HG02943 (cell line): ENCODE measurements around the gene DACT2.
"Not testable (repeated sequence)": the region's sequence is repeated elsewhere in the genome, so short reads cannot be mapped to it uniquely, and the experiment has no call there.

Experiments
- ATAC-seq: cut with Tn5 transposase; IDR thresholded peaks from one replicate; pipeline ENCODE4 v1.9.1; 2021; ENCODE audit warnings: mild to moderate bottlenecking, low read depth, moderate library complexity; ENCODE audit not compliant: unreplicated experiment

The DACT2 gene

DNA sequence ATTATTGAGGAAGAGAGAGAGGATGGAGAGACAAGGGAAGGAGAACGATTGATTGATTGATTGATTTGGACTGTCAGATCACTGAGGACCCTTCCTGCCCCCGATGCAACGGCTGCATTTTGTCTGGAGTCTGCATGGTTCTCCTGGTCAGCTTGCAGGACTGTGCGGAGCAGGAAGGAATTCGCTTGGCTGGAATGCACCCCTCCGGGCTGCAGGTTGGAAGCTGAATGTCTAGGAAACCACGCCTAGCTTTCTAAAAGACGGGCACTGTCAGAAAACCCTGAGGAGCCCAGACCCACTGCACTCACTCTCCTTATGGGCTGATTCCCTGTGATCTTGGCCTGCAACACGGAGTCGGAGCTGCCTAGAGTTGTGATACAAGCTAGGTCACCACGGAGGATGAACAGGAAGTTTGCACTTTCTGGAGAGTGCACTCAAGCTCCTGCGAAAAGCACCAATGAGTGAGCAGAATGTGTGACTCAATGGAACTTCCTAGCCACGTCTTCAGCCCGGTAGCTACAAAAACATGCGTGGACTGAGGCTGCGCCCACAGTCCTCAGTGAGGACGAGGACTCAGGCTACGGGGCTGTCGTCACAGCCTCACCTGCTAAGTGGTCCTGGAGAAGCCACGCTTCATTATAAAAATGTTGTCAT, 14.4 kb downstream of the DACT2 start:
- no peak for ATAC-seq

DNA sequence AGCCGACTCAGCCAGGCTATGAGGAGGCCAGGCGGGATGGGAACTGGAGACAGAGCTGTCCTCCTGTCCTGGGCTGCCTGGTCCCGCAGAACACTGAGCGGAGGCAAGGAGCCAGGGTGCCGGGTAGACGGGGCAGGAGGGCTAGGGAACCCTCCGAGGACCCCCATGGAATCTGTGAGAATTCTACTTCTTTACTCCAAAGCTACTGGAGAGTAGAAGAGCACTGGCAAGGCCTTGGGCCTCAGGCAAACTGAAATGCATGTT, 14.9 kb downstream of the DACT2 start:
- ATAC-seq = no peak

DNA sequence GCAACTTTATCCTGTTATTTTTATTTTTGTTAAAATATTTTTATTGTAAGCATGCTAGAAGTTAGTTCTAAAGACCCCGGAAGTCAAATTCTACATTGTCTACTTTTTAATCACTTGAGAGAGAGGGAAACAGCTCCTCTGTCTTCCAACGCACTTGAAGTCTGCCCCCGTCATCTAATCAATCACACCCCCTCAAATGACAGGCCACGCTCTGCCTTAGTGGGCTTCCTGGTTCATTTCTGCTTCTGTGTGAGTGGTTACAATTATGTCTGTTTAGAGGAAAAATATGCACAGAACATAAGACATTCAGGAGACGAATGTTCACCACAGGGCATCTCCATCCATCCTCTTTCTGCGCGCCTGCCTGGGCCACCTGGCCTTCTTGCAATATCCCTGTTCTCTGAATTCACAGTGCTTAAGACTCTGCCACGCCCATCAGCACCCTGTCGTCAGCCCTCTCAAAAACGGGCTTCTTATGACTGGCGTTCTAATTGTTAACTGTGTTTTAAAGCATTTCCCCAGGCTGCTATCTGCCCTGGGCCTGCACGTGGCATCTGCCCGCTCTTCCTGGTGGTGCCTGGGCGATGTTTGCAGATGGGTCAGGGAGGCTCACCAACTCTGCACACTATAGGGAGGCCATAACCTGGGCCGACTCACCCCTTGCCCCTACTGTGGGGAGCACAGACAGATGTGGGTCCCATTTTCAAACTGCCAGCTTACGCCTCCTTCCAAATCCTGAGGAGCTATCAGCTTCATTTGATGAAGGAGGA, 15.4 kb downstream of the DACT2 start:
- no peak for ATAC-seq

DNA sequence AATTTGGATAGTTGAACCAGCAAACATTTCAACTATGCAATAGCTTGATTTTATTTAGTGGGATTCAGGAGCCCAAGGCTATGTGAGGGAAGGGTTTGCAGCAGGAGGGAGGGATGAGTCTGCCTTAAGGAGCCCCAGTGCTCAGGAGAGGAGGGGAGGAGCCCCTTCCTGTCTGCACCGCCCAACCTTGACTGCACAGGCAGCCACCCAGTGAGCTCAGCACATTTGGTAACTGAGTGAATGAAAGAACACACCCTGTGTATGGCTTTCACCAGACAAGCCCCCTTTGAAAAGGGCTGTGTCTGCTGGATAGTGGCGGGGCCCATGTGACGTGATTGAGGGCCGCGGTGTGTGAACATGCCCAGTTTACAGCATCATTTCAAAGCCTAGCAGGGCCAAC, 17.0 kb downstream of the DACT2 start:
- ATAC-seq = no peak

DNA sequence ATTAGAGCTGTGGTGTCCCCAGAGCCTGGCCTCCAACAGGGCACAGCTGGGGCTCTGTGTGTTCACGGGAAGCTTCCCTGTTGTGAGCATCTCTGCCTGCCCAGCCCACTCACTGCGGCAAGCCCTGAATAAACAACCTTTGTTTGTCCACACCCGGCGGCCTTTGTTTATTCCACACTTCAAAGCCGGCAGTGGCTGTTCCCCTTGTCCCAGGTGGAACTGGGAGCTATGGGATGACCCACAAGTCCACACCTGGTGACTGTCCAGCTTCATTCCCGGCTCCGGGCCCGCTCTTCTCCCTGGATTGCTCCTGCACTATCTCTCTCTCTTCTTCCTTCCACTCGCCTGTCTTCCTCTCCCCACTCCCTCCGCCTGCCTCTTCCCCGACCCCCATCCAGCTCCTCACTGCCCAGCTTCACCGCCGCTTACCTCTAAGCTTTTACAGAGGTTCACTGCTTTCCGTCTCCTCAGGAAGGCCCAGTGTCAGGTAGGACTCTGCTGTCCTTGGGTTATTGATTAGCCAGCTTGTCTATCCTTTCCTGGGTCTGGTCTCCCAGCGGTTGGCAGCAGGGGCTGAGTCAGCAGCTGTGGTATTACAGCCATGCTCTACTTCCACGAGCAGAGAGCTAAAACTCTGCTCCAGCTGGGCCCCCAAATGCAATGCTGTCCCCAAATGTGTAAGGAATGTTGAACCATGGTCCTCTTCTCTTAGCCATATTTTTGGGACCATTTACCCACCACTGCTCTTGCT, 17.8 kb downstream of the DACT2 start:
- no peak for ATAC-seq

DNA sequence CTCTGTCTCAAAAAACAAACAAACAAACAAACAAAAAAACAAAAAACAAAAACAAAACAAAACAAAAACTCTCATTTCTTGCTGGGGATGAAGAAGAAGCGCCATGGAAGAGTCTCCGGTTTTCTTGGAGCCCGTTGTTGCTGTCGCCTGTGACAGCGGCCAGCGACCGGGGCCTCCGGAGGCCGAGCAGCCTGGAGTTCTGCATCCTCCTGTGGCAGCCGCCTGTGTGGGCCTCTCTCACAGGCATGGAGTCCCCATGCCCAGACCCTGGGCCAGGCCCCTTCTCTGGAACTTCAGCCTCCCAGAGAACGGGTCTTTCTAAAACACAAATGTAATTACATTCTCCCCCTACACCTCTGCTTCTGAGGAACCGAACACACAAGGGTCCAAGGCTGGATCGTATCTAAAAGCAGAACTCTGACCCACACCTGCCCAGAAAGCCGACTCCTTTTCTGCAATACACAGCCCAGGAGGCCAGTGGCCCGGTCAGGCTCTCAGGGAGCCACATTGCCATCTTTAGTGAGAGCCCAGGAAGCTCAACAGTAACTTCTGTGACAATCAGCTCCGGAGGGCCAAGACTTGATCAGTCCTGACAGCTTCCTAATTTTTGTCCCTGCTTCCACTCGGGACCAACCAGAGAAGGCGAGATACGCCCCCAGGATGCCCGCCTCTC, 18.5 kb downstream of the DACT2 start:
- ATAC-seq = no peak

DNA sequence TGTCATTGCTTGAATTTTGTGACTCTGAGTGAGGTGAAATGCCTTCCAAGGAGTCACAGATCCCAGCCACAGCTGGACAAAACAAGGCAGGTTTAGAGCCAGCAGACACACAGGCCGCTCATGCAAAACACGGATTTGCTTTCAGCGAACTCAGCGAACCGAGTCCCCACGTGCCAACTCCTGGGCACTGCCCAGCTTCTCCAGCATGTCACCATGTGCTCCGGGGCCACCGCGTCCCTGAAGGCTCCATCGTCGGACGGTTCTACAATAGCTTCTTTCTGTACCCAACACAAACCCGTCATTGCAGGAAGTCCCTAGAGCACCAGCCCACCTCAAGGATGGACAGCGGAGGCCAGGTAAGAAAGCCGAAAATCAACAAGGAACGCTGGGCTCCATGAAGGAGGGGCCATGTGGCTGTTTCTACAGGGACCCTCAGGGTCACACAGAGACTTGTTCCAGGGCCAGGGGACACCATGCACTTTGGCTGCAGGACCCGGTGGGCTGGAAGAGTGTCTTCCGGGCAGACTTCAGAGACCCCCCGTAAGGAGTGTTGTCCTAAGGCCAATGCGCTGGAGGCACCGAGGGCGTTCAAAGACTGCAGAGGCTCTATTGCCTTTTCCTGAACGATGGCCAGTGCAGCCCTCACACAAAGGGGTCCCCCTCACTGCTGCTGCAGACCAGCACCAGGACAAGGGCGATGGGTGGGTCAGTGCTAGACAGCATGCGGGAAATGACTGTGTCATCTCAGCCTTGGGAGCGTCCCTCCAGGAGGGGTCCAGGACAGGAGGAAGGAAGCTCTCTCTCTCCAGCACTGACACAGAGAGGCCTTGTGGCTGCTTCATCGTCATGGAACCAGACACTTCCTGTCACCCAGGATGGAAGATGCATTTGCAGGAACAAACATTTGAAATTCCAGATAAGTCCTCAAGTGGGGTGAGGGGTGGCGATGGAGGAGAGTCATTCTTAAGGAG, 19.8 kb downstream of the DACT2 start:
- ATAC-seq = no peak

DNA sequence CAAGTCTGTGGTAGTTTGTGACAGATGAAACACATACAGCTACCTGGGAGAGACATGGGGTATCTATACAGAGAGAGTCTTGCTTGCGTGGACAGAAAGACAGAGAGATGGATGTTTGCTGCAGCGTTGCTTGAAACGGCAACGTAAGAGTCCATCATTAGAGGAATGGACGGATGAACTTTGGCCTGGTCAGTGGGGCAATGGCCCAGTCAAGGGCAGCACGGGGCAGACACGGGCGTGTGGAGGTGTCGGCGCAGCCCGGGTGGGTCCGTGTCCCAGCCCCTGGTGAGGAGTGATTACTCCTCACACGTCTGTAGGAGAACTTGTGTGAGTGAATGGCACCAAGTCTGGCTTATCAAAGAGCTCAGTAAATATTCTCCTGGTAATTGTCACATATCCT, 21.9 kb downstream of the DACT2 start:
- no peak for ATAC-seq

DNA sequence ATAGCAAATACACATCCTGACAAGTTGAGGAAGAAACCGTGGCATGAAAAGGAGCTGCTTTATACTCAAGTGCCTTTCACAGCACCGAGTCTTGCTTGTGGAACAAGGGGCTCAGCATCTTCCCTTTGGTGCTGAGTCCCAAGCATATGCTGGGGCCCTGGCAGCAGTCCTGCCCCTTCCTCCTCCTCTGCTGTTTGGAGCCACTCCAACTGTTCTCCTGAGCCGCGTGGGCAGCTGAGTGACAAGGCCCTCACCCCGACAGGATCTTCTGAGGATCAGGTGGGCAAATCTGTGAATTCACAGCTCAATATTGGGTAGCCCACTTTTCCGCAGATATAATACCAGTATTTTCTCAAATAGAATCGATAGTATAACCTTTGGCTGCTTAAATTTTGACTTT, 24.7 kb downstream of the DACT2 start:
- ATAC-seq = no peak

DNA sequence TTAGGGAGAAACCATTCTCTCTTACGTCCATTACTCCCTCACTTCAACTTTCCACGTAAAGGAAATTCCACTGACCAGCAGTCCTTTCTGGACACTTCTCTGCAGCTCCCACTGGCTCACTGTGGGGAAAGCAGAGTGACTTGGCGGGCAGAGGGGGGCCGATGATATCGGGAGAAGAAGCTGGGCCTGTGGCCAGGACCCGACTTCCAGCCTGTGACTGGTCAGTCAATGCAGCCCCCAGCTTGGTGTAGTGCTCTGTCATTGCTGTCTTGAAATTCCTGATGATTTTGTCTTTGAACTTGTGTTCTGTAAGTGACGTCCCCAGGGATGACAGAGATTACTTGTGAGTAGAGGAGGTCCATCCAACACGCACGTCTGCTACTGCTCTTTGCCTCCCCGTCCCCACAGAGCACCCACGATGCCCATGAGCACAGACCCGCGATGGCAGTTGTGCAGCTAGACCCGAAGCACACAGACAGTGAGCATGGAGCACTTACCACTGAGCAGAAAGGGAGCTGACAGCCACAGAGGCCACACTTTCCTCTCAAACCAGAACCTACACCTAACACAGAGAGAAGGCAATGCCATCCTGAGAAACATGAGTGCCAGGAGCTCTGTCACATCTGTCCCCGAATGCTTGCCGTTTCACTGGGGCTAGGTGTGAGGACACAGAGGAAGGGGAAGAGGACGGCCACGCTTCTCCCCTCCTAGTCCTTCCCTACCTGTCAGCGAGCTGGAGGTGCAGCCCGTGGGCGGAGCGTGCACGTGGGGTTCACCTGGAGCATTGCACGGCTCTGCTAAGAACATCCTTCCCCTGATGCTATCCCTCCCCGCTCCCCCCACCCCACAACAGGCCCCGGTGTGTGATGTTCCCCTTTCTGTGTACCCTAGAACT, 25.7 kb downstream of the DACT2 start:
- ATAC-seq = no peak

DNA sequence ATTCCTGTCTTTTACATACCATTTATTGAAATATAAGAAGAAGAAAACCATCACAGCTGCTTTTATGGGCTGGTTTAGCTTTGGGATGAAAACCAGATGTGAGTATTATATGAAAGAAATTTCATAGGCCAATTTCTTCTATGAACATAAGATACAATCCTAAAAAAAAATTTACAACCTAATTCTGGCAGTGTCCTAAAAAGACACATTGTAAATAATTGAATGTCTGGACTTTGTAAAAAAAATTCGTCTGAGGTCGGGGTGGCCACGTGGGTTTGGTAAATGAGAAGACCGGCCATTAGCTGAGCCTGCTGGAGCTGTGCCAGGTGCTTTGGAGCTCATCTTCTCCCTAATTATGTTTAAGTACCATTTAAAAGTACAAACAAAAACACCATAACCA, 26.8 kb downstream of the DACT2 start:
- no peak for ATAC-seq

DNA sequence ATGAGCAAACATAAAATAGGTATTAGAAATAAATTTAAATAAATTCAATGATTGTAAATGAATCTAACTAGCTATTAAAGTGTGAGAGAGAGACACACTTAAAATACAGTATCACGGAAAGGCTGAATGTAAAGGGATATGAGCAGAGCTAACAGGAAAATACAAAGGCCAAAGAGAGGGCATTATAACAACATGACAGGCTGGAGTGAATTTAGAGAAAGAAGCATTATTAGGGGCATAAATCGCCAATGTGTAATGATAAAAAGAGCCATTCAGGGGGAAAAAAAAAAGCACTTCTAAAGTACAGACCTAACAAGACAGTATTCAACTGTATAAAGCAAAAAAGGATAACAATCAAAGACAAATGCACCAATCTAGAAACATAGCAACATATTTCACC, 28.1 kb downstream of the DACT2 start:
- ATAC-seq = no peak

DNA sequence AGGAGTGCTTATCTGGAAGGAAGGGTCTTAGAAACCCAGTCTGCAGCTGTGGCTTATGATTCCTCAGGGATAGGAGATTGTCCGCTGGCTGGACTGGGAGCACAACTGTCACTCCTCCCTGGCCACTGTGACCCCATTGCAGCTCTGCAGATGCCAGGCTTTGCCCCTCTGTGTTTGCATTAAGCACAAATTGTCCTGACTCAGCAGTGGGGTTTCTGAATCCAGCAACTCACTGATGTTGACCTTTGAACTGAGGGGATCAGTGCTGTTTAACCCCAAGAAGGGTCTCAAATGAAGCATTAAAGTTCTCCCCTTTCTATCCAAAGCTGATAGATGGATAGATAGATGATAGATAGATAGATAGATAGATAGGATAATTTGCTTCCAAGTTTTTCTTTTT, 29.5 kb downstream of the DACT2 start:
- ATAC-seq = no peak

DNA sequence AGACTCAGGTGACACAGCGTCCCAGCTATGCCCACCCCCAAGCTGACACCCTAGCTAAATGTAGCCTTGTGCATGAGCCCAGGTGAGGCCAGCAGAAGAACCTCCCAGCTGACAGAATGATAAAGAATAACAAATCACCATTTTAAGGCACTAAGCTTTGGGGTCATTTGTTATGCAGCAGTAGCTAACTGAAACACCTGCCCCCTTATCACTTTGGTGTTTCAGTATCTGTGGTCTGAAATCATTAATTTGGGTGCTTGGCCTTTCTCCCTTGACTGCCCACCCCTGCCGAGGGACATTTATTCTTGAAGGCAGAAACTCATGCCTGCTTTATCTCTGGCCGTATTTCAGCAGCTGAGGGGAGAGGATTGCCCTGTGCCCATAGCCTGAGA, 30.0 kb downstream of the DACT2 start:
- no peak for ATAC-seq

DNA sequence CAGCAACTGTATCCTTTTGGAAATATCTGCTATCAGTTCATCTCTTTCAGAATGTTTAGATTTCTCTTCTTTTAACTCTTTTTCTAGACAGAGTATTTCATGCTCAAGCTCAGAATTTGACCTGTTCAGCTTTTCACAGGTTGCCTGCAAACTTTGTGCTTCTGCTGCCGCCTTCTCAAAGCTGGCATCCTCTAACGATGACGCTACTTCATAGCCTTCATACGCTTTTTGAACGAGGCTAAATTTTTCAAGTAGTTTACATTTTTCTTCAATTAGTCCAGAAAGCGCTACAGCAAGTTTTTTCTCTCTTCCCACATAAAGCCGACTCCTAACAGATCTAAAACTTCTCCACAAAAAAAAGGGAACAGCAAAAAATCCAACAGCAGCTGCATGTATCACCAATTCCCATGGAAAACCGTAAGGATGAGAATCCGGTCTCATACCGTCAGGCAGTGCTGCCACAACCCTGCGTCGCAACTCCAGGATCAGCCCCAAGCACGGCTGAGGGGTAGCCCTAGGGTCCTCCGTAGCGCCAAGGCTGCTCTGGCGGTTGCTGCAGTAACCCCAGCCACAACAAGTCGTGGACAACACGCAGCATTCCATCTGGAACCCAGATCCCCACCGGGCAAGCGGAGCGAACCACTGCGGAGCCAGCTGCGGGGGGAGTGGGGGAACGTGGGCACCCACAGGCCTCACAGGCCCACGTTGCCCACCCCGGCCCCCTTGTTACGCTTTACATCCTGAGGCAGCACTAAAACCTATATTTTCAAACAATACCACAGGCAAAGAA, 30.6 kb downstream of the DACT2 start:
- ATAC-seq = no peak

DNA sequence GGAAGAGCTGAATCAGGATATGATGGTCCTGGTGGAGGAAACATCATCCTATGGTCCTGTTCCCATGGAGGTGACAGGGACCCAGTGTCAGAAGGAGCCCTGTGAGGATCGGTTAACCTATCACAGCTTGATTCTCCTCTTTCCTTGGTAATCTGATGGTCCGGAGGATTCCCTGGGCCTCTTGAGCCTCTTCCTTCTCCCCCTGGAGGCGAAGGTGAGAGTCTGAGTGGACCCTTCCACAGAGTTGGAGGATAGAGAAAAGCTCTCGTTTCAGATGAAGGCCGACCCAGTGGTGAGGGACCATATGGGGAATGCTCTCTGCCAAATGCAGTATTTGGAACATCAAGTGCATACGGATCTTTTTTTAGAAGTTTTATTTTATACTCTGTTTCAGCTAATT, 32.1 kb downstream of the DACT2 start:
- ATAC-seq = not testable (repeated sequence)

DNA sequence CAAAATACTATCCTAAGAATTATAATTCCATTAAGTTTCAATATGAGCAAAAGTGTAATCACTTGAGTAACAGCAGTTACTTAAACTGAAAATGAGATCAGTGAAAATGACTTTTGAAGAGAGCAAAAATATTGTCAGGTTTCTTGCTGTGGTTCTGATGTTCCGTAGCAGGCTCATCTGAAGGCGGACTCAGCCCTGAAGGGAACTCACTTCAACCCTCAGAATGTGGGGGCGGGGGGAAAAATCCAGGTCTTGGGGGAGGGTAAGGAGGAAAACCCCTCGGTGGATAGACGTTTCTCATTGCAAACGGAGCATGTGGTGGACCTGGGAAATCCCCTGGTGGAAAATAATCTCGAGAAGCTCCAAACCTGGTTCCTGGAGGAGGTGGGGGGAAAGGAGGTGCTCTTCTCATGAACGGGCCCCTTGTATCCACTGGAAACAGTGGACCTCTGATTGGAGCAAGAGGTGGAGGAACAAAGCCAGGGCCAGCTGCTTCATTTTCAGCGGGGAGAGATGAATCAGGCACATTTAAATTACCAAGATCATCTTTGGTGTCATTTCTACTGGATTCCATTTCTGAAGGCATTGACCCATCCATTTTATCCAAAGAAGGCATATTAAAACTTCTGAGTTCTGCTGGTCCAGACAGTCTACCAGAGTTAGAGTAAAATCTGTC, 32.7 kb downstream of the DACT2 start:
- not testable (repeated sequence) for ATAC-seq

DNA sequence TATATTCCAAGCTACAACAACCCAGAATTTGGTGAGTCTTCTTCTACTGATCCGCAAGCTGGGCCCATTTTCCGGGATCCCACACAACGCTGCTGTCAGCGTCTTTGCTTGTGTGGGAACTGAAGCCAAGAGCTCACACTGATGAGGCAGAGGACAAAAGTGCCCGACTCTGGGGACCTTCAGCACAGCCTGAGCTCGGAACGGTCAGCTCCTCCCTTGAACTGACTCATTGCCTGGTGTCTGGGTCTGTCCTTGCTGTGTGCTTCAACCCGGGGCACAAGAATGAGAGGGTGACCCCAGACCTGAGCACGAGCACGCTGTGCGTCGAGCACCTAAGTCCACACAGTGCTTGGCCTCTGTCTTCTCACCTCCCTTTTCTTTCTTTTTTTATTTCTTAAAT, 33.5 kb downstream of the DACT2 start:
- no peak for ATAC-seq
